MM.1S (cell line): Measurements from ENCODE around the gene OR51V1.

Experiments used
- DNase-seq: peaks from one replicate; pipeline ENCODE4 v3.0.0-alpha.2; 2015
- H2AFZ ChIP-seq: fragments of 300-600 bp; sonication (generic); 2 replicates; pipeline ENCODE4 v1.6.0; 2016; ENCODE audit warnings: antibody characterized with exemption, low read length
- H3F3A ChIP-seq: fragments of 300-600 bp; sonication (generic); 2 replicates; pipeline ENCODE4 v1.6.1; 2016; ENCODE audit warnings: mild to moderate bottlenecking, antibody characterized with exemption, low read length, moderate library complexity, mixed read lengths; ENCODE audit not compliant: insufficient read depth
- H3K27ac ChIP-seq: fragments of 300-600 bp; sonication (generic); 2 replicates; pipeline ENCODE4 v1.5.1; 2016; ENCODE audit warnings: mild to moderate bottlenecking, low read length
- H3K27me3 ChIP-seq: fragments of 300-600 bp; sonication (generic); replicated peaks from 2 replicates; pipeline ENCODE4 v1.6.0; 2016; ENCODE audit warnings: low read length; ENCODE audit not compliant: insufficient read depth
- H3K36me3 ChIP-seq: fragments of 300-600 bp; sonication (generic); replicated peaks from 2 replicates; pipeline ENCODE4 v1.6.1; 2016; ENCODE audit warnings: mild to moderate bottlenecking, low read length, mixed read lengths; ENCODE audit not compliant: insufficient read depth
- H3K4me1 ChIP-seq: fragments of 300-600 bp; sonication (generic); 2 replicates; pipeline ENCODE4 v1.6.1; 2016; ENCODE audit warnings: low read length, mixed read lengths
- H3K4me2 ChIP-seq: fragments of 300-600 bp; sonication (generic); 2 replicates; pipeline ENCODE4 v1.6.0; 2016; ENCODE audit warnings: low read depth, low read length
- H3K4me3 ChIP-seq: fragments of 300-600 bp; sonication (generic); 2 replicates; pipeline ENCODE4 v1.5.1; 2016; ENCODE audit warnings: low read length, mixed read lengths
- H3K79me2 ChIP-seq: fragments of 300-600 bp; sonication (generic); 2 replicates; pipeline ENCODE4 v1.6.1; 2016; ENCODE audit warnings: mixed run types, low read length, mixed read lengths
- H3K9ac ChIP-seq: fragments of 300-600 bp; sonication (generic); 2 replicates; pipeline ENCODE4 v1.6.1; 2016; ENCODE audit warnings: low read length, mixed read lengths
- H3K9me2 ChIP-seq: fragments of 300-600 bp; sonication (generic); replicated peaks from 2 replicates; pipeline ENCODE4 v1.6.1; 2016; ENCODE audit warnings: mild to moderate bottlenecking, low read length, mixed read lengths; ENCODE audit not compliant: insufficient read depth
- H3K9me3 ChIP-seq: fragments of 300-600 bp; sonication (generic); replicated peaks from 2 replicates; pipeline ENCODE4 v1.6.1; 2016; ENCODE audit warnings: mild to moderate bottlenecking, low read length, mixed read lengths; ENCODE audit not compliant: insufficient read depth
- H4K20me1 ChIP-seq: fragments of 300-600 bp; sonication (generic); 2 replicates; pipeline ENCODE4 v1.6.1; 2016; ENCODE audit warnings: mild to moderate bottlenecking, low read length, moderate library complexity, mixed read lengths; ENCODE audit not compliant: insufficient read depth
- CTCF ChIP-seq: fragments of 300-600 bp; sonication (generic); IDR thresholded peaks from 2 replicates; pipeline ENCODE4 v1.5.1; 2016; ENCODE audit warnings: antibody characterized with exemption, low read length, mixed read lengths
- EZH2 ChIP-seq: fragments of 300-600 bp; sonication (generic); optimal IDR thresholded peaks from 2 replicates; pipeline ENCODE3; 2017; ENCODE audit warnings: low read depth, mild to moderate bottlenecking, antibody characterized with exemption, low read length, mixed read lengths
- EZH2phosphoT487 ChIP-seq: fragments of 300-600 bp; sonication (generic); IDR thresholded peaks from 2 replicates; pipeline ENCODE4 v1.6.1; 2018; ENCODE audit warnings: antibody characterized with exemption, low read length

OR51V1 gene

GRCh38 chr11:5197536-5197935 lies 2.9 kb downstream of the OR51V1 start:
- H3K9ac ChIP-seq, result no peak overlapping the region
- no peak for DNase-seq
- H3F3A ChIP-seq, result no peaks in the 10 kb centered on the region
- H4K20me1 ChIP-seq, result no peaks in the 10 kb centered on the region
- H3K27ac ChIP-seq, result no peak overlapping the region
- H3K9me2 ChIP-seq, result no peaks in the 10 kb centered on the region
- TF ChIP-seq EZH2phosphoT487 (no peak), EZH2 (no peak), CTCF (no peak)
- no peak overlapping the region for H3K4me2 ChIP-seq
- H3K4me1 ChIP-seq, result no peaks in the 10 kb centered on the region
- H3K79me2 ChIP-seq, result no peaks in the 10 kb centered on the region
- H2AFZ ChIP-seq, result no peak overlapping the region
- H3K36me3 ChIP-seq, result no peaks in the 10 kb centered on the region
- no peaks in the 10 kb centered on the region for H3K27me3 ChIP-seq
- no peaks in the 10 kb centered on the region for H3K9me3 ChIP-seq
- no peak overlapping the region for H3K4me3 ChIP-seq

- H3F3A ChIP-seq, result no peaks in the 10 kb centered on the region
- no peaks in the 10 kb centered on the region for H3K27me3 ChIP-seq
- H3K36me3 ChIP-seq, result no peaks in the 10 kb centered on the region
- no peaks in the 10 kb centered on the region for H4K20me1 ChIP-seq
- no peak for TF ChIP-seq EZH2phosphoT487
- TF ChIP-seq CTCF, result no peak
- TF ChIP-seq EZH2, result no peak
- no peak overlapping the region for H3K27ac ChIP-seq
- no peaks in the 10 kb centered on the region for H3K4me1 ChIP-seq
- H3K4me3 ChIP-seq, result no peak overlapping the region
- no peak overlapping the region for H2AFZ ChIP-seq
- no peak overlapping the region for H3K9ac ChIP-seq
- no peaks in the 10 kb centered on the region for H3K79me2 ChIP-seq
- DNase-seq, result no peak
- H3K9me2 ChIP-seq, result no peaks in the 10 kb centered on the region
- no peaks in the 10 kb centered on the region for H3K9me3 ChIP-seq
- no peak overlapping the region for H3K4me2 ChIP-seq
Observed at GRCh38 chr11:5196731-5197130, 3.8 kb downstream of the OR51V1 start.

GRCh38 chr11:5196067-5196466 lies 4.4 kb downstream of the OR51V1 start:
- no peak overlapping the region for H3K27ac ChIP-seq
- TF ChIP-seq EZH2, result no peak
- TF ChIP-seq CTCF, result no peak
- TF ChIP-seq EZH2phosphoT487, result no peak
- no peaks in the 10 kb centered on the region for H3K9me3 ChIP-seq
- no peaks in the 10 kb centered on the region for H3F3A ChIP-seq
- H3K79me2 ChIP-seq, result no peaks in the 10 kb centered on the region
- no peak overlapping the region for H3K4me2 ChIP-seq
- no peaks in the 10 kb centered on the region for H4K20me1 ChIP-seq
- DNase-seq, result no peak
- H3K4me1 ChIP-seq, result no peaks in the 10 kb centered on the region
- H3K27me3 ChIP-seq, result no peaks in the 10 kb centered on the region
- no peak overlapping the region for H3K4me3 ChIP-seq
- H2AFZ ChIP-seq, result no peak overlapping the region
- H3K9ac ChIP-seq, result no peak overlapping the region
- H3K36me3 ChIP-seq, result no peaks in the 10 kb centered on the region
- no peaks in the 10 kb centered on the region for H3K9me2 ChIP-seq

GRCh38 chr11:5192738-5193137 lies 7.7 kb downstream of the OR51V1 start:
- no peak overlapping the region for H3K4me3 ChIP-seq
- H3K79me2 ChIP-seq, result no peaks in the 10 kb centered on the region
- H2AFZ ChIP-seq, result no peak overlapping the region
- H3K4me1 ChIP-seq, result no peaks in the 10 kb centered on the region
- H3K9me2 ChIP-seq, result no peaks in the 10 kb centered on the region
- no peaks in the 10 kb centered on the region for H3F3A ChIP-seq
- TF ChIP-seq CTCF (no peak), EZH2 (no peak), EZH2phosphoT487 (no peak)
- H3K9me3 ChIP-seq, result no peaks in the 10 kb centered on the region
- DNase-seq, result no peak
- H3K27me3 ChIP-seq, result no peaks in the 10 kb centered on the region
- no peaks in the 10 kb centered on the region for H4K20me1 ChIP-seq
- H3K4me2 ChIP-seq, result no peak overlapping the region
- no peaks in the 10 kb centered on the region for H3K36me3 ChIP-seq
- no peak overlapping the region for H3K27ac ChIP-seq
- H3K9ac ChIP-seq, result no peak overlapping the region
